ENCODE measurements around the gene HOXB5.

HOXB5 gene

DNA sequence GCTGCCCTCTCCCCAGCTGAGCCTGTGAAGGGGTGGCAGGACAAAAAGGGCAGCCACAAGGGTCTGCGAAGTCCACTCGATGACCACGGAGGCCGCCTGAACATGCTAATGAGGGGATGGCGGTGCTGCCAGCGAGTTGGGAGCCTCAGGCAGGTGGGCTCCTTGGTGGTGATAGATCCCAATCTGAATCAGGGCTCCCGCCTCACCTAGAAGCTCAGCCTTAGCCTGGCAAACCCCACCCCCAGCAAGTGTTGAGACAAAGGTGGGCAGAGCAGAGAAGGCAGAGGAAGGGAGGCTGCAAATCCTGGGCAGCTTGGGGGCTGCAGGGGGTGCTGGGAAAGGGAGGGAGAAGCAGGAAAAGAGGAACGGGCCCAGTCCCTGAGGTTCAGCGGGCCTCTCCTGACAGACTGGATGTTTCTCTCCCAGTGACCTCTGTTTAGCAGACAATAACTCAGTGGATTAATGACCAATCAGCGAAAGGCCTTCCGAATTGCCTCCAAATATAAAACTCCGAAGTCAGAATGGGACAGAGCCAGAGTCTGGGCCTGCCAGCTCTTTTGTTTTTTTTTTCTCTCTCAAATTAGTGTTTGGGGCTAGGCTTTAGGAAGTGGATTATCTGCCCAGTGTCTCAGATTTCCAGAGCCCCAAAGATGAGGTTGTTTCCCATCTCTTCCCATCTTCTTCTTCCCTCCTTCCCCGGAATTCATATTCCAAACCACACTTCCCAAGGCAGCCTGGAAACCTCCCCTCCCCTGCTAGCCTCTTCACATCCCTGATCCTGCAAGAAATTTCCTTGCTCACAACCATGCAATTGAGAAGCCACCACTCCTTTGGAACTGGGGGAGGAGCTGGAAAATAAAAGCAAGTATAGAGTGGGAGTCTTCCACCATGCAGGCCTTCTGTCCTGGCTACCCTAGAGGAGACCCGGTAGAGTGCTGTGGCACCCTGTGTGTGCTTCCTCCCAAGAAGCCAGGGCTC lies 33.5 kb downstream of the HOXB5 start:
- DNase-seq (ENCODE audit: low read depth, low spot score): peak; percentile 27

DNA sequence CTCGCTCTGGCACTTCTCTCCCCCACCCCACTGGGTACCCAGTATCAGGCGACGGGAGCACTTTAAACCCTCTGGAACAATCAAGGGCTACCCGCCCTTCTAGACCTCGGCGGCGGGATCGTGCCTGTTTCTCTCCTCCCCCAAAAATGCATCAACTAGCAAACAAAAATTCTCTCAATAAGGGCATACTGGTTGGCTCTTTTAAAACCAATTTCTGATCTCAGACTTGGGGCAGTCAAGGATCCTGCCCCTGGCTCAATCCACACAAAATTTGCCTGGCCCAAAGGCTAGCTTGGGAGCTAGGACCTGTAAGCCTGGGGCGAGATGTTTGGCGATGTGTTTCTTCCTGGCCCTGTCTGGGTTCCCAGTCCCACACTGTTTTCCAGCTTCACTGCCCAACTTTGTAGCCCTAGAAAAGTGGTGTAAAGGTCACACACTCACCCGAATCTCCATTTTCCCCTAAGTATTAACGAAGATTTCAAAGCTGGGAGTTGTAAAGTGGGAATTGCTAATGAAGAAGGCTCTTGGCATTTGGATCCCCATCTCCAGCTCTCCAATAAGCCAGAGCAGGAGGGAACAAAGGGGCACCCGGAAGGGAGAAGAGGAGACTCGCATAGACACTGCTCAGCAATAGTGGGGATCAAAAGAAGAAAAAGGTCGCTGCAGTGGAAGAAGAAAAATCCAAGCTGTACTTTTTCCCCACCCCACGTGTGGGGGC lies 34.3 kb downstream of the HOXB5 start:
- peak; percentile 19 for DNase-seq (ENCODE audit: low read depth, low spot score)

DNA sequence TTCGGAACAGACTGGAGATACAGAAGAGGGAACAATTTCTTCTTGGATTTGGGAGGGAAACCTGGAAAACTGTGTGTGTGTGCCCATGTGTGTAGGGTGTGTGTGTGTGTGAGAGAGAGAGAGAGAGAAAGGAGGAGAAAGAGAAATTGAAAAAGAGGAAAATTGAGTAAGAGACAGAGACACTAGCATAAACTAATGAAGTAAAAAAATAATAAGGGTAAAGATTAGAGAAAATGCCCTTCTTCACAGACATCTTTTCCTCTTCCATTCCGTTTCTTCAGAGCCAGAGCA lies 34.8 kb downstream of the HOXB5 start:
- no peak for DNase-seq (ENCODE audit: low read depth, low spot score)

DNA sequence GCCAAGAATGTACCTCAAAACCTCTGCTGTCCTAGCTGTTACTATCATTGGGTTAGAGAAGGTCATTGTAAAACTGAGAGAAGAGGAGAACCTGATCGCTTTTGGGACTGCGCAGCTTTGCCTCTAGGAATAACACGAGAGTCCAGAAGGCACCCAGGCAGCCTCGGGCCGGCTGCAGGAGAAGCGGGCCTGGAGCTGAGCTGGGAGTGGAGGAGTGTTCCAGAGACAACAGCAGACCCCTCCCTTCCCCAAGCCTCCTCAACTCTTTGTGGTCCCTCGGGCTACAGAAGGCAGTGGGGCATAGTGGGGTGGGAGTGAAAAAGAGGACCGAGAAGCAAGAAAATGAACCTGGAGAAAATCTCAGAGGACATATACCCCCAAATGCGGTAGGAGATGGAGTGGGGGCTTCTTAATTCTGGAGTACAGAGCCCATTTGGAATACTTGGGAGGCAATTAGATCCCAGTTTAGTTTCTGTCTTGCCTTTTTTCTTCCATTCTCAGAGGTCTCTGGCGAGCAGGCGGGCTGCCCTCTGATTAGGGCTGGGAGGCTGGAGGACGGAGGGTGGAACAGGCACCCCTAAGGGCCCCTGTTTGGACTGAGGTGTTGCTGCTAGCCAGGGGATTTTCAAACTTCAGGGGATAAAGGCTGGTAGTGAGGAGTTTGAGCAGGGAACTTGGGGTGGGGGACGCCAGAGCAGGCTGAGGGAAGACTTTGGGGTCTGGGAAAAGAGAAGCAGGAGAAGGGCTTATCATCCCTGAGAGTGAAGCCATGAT lies 35.3 kb downstream of the HOXB5 start:
- DNase-seq (ENCODE audit: low read depth, low spot score): peak; percentile 62

DNA sequence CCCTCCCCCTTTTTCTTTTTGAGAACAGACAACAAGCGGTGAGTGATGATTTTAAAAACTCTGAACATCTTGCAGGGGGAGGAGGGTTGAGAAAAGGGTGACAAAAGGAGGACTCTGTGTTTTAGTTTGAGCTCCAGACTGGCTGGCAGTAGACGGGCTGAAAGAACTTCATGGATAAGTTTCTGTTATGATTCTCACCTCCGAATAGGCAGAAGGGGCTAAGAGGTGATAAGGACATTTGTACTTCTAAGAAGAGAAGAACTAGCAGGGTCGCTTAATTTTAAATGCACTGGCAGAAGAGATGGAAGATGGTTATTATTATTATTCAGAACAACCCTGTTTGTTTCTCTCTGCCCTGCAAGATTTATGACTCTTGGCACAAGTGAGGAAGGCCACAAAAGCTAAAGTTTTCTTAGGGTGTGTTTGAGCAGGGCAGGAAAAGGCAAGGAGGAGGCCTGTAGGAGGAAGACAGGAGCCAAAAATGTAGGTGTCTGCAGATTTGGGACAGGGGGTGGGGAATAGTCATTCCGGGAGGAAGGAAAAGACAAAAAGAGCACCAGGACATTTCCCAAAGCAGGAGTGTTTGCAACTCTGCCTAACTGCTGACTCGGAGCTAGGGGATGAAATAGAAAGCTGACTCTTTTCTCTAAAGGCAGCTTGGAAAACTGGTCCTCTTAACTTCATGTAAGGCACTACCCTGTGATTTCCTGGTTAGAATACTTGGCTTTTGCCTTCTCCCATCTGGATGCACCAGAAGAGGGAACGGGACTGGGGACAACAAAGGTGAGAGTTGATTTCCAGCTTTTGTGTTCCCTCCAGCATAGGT lies 36.8 kb downstream of the HOXB5 start:
- peak; percentile 18 for DNase-seq (ENCODE audit: low read depth, low spot score)

DNA sequence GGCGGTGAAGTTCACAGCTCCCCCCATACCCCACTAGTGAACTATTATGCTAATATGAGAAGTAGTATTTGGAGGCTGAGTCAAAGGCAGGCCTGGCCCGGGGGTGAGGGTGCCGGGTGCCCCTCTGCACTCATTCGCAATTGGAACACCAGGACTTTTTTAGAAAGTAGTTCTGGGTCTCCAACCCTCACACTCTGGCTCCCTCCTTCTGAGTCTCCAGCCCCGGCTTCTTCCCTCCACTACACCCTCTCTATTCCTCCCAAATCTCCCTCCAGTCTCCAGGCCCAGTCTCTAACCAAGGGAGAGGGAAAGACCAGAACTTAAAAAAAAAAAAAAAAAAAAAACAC lies 37.4 kb downstream of the HOXB5 start:
- DNase-seq (ENCODE audit: low read depth, low spot score): peak; percentile 27

DNA sequence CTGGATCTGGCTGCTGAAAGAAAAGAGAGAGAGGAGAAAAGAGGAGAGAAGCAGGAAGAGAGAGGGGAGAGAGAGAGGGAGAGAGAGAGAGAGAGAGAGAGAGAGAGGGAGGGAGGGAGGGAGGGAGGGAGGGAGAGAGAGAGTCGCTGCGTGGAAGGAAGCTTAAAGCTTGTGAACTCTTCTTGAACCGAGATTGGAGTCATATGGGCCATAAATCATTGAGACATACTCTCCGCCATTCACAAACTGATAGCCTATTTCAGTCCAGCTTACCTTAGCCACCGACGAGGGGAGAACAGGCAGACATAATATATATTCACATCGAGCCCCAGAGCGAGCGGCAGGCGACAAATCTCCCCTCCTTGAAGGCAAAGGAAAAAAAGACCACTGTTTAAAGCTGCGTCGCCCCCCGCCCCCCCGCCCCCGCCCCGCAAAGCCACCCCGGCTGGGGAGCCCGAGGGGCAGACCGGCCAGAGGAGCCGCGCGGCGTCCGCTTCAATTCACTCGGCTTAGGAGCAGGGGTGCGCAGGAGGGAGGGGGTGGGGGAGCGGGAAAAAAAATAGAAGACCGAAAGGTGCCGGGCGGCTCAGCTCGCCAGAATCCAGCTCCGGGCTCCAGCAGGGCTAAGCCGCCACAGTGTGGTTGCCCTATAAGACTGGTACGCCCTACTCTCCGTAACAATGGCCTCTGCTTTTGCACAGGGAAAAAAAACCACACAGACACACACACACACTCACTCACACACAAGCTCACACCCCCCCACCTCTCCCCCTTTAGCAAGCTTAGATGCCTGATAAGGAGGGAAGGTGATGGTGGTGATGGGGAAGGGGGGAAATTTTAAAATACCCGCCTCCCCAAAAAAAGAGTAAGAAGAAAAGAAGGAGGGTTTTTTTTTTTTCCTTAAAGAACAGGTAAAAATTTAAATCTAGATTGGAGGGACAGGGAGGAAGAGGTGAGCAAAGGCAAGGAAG lies 38.0 kb downstream of the HOXB5 start:
- DNase-seq (ENCODE audit: low read depth, low spot score): peak; percentile 54

DNA sequence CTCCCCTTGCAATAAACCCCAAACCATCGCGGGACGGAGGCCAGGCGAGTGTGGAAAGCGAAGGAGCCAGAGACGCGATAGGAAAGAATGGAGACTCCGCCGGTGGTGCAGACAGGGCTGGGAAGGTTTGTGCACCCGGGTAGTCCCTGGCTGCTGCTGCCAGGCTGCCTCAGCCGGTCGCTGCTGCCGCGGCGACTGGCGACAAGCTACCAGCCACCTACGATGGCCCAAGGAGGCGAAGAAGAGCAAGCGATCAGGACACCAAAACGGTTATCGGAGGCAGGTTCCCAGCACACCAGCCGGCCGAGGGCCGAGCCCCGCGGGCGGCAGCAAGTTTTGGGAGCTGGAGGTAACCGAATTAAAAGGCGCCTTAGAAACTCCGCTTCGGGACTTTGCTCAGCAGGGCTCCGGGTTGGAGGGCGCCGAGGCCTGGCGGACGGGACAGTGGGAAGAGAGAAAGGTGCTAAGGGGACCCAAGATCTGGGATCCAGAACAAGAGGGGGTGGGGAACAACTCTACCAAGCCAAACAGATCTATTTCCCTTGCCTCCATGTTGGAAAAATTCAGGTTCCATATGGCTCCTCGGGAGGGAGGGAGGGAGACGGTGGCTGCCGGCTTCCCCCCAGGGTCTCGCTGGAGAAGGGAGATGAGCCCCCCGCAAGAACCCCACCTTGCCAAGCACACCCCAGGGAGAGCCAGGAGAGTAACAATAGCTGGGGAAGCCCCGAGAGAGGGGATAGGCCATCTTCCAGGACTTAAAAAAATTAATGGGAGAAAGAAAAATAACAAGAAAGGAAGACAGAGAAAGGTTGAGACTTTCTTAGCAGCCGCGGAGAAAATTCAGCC lies 38.9 kb downstream of the HOXB5 start:
- DNase-seq (ENCODE audit: low read depth, low spot score): peak; percentile 67

DNA sequence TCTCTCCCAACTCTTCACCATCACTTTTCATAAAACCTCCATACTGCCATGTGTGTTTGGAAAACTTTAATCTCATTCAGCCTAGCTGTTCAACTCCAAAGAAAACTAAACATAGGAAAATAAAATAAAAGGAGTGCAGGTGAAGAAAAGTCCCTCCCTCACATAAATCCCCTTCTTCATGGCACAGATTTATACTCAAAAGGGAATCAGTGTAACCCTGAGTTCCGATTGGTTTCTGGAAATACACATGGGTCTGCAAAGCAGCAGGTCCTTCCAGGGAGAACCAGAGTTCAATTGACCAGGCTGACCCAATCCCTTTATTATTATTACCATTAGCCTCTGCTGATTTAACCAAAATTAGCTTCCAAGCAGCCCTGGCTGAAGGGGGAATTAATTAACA lies 39.8 kb downstream of the HOXB5 start:
- no peak for DNase-seq (ENCODE audit: low read depth, low spot score)

DNA sequence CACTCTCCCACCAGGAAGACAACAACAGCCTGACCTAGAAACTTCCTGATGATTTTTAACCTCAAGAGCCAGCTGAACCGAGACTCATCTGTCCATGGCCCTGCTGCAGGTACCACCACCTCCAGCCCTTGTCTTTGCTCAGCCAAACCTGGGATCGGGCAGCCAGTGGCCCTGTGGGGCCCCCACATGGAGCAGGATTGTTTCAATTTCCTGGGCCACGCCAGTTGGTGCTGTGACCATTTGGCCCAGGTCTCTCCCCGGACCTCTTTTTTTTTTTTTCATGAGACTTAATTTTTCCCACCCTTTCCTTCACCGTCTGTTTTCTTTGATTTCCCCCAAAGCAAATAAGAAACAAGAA lies 40.4 kb downstream of the HOXB5 start:
- DNase-seq (ENCODE audit: low read depth, low spot score): peak; percentile 42

DNA sequence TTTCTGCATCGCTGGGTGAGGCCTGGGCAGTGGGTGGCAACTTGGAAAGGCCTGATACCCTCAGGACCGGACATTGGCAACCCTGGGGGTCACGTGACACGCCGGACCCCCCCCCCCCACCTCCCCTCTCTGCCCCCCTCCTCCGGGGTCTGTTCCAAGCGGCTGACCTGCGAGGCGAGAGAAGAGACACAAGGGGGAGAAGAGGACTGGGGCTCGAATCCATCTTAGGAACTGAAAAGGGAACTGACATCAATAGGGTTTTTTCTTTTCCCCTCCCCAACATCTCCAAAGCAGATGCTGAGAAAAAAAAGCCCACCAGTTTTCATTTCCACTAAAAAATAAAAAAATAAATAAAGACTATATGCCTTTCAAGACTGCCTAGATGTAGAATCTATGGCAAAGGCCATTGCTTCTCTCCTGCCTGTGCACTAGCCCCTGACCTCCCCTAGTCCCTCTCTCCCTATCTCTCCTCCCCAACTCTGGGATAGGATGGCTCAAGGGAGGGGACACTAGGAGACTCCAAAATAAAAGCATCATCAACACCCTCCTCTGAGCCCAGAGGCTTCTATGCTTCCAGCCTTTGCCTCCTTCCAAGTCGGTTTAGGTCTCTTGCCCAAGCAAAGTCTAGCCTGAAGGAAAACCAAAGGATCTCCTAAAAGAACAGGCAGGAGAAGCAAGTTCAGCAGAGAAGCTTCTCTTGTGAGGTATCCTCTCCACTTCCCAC lies 41.0 kb downstream of the HOXB5 start:
- DNase-seq (ENCODE audit: low read depth, low spot score): peak; percentile 18

DNA sequence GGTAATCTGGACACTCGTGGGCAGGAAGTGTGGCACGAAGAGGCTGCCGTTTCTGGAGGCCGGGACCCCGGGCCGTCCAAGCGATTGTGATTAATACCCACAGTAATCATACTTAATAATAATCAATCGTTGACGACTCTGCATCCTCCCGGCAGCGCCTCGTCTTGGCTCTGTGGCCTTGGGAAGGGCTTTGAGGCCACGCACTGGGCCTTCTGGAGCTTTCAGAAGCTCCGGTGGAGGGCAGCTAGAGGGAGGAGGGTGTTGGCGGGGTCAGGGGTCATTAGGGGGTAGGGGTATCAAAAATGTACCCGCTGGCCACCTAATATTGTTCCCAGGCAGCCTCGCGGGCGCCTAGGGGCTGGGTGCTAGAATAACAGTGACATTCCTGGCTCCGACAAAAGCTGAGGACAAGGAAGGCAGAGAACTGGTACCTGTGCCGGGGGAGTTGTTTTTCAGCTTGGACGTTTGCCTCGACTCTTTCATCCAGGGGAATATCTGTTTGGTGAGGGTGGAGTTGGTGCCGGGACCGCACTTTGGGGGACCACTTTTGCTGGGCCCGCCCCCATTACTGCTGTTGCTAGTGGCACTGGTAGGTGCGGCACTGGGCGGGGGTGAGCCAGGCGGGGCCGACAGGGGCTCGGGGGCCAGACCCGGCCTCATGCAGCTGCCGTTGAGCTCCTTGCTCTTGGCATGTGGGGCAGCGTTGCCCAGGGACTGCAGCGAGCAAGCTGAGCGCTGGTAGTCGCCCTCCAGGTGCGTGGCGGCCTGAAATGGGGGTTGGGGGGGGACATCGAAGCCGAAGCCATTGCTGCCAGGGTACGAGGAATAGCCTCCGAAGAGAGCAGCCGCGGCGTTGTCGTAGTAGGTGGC lies 41.7 kb downstream of the HOXB5 start:
- peak; percentile 64 for DNase-seq (ENCODE audit: low read depth, low spot score)

DNA sequence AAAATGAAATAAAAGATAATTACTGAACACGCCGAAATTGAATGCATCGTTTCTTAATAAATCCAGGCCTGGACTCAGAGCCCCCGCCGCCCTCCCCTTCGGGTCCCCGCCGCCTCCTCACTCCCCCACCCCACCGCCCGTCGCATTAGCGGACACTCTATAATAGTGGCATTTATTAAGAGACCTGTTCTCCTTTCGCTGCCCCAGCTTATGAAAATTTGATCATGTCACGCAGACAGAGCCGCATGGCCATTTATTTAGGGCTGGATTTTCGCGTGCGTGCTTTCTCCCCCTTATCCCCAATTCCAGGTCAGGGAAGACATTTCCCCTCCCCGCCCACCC lies 42.4 kb downstream of the HOXB5 start:
- no peak for DNase-seq (ENCODE audit: low read depth, low spot score)

DNA sequence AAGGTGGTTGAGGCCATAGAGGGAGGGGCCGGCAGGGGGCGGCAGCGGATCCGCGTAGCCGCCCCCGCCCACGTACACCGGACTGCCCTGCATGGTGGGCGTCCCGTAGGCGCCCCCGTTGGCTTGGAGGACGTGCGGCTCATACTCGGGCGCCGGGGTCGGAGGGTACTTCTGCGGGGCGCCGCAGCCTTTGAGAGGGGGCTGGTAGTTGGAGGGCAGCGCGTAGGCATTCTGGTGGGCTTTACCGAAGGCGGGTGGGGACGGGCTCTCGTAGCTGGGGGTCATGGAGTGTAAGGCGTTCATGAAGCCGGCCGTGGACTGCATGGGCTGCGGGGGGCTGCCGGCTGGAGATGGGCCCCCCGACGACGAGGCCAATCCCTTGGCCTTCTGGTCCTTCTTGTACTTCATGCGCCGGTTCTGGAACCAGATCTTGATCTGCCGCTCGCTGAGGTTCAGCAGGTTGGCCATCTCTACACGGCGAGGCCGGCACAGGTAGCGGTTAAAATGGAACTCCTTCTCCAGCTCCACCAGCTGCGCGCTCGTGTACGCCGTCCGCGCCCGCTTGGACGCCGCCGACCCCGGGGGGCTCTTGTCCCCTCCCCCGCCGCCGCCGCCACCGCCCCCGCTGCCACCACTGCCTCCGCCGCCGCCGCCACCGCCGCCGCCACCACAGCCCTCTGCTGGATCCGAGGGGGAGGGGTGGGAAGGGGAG lies 42.9 kb downstream of the HOXB5 start:
- DNase-seq (ENCODE audit: low read depth, low spot score): peak; percentile 77

DNA sequence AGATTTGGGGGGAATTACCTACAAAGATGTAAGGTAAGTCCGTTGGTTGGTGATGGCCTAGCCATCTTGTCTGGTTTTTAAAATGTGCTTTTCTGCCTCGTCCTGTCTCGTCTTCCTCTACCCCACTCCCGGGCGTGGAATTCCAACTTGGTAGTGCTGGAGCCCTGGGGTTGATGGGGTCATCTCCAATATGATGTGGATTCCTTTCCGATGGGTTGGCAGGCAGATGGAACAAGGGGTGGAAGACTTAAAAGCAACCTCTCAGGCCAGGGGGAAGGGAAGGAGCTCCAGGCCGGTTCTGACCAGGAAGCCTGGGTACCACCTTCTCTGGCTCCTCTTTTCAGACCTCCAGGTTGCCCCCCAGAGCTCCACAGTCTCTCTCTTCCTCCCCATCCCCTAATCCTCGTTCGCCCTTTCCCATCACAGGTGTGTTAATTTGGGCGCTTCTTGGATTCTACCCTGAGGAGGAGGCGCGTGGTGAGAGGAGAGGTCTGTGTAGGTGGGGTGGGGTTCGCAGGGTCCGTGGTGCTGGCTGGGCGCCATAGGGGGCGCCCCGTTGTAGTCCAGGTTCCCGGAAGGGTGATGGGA lies 43.6 kb downstream of the HOXB5 start:
- peak; percentile 45 for DNase-seq (ENCODE audit: low read depth, low spot score)

DNA sequence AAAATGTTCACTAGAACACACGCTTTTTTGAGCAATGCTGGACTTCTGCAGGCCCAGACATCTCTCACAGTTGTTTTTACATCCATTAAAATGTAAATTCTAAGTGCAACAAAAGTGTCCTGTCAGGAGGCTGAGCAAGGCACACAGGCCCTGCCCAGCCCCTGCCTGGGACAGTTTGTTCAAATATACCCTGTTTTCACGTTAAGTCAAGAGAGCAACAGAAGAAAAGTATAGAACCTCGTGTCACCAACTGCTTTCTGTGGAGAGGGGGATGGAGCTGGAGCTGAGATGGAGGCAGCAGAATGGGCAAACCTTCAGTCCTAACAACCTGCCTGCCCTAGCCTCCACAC lies 44.3 kb downstream of the HOXB5 start:
- peak; percentile 19 for DNase-seq (ENCODE audit: low read depth, low spot score)

Data from ELF-1 (cell line).